Measurements from ENCODE around the gene FCAMR.
A peak's percentile ranks its signal among the peaks of the same experiment; 100 is the strongest.

The FCAMR gene

DNA sequence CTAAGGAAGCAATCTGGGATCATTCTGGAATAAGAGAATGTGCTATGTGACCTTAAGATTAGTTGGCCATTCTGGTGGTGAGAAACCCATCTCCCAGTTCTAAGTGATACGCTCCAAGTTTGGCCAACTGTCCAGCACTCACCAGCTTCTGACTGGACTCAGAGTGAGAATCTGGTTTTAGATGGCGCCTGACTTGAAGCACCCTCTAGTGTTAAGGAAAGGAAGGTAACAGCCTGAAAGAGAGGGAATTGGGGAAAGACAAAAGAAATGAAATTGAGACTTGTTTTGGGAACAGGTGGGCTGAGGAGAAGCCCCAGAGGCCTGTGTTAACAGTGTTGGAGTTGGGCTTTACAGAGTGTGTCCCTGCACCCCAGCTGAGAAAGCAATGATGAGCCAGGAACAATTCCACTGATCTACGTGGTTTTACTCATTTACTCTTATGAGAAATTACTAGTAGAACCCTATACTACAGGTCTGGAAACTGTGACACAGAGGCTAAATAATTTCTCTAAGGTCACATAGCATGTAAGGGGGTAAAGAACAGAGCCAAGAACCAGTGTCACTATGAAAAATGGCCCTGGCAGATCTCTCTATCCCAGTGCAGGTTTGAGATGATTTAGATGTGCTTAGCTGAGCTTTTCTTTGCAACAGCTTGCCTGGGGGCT lies 9.3 kb upstream of the FCAMR start:
- H3K4me2 ChIP-seq (ENCODE audit: low read length): no peak overlapping the region
- no peaks in the 10 kb centered on the region for H4K20me1 ChIP-seq (ENCODE audit: control insufficient read depth, insufficient read depth, low read depth, low read length)
- no peaks in the 10 kb centered on the region for H3K9me2 ChIP-seq (replicated peaks; ENCODE audit: control insufficient read depth, low read length)
- H3K4me3 ChIP-seq (ENCODE audit: low read length): no peak overlapping the region
- H3K9me3 ChIP-seq (ENCODE audit: control insufficient read depth, insufficient read depth, low read length): no peaks in the 10 kb centered on the region
- H3K27ac ChIP-seq (ENCODE audit: low read depth, low read length): no peak overlapping the region
- H3K79me2 ChIP-seq (ENCODE audit: control insufficient read depth, low read length): no peaks in the 10 kb centered on the region
- no peaks in the 10 kb centered on the region for H3K36me3 ChIP-seq (ENCODE audit: control insufficient read depth, low read length)
- H3K4me1 ChIP-seq (ENCODE audit: control insufficient read depth, low read length): no peaks in the 10 kb centered on the region
- peaks cover 20% of the 10 kb centered on the region for H3K27me3 ChIP-seq (ENCODE audit: control insufficient read depth, low read length)
- no peaks in the 10 kb centered on the region for H3F3A ChIP-seq (ENCODE audit: control insufficient read depth, insufficient read depth)
- TF ChIP-seq, protein P1, sequence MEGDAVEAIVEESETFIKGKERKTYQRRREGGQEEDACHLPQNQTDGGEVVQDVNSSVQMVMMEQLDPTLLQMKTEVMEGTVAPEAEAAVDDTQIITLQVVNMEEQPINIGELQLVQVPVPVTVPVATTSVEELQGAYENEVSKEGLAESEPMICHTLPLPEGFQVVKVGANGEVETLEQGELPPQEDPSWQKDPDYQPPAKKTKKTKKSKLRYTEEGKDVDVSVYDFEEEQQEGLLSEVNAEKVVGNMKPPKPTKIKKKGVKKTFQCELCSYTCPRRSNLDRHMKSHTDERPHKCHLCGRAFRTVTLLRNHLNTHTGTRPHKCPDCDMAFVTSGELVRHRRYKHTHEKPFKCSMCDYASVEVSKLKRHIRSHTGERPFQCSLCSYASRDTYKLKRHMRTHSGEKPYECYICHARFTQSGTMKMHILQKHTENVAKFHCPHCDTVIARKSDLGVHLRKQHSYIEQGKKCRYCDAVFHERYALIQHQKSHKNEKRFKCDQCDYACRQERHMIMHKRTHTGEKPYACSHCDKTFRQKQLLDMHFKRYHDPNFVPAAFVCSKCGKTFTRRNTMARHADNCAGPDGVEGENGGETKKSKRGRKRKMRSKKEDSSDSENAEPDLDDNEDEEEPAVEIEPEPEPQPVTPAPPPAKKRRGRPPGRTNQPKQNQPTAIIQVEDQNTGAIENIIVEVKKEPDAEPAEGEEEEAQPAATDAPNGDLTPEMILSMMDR (IDR thresholded peaks at IDR 0.05; ENCODE audit: low read depth, low read length, poor library complexity, severe bottlenecking): peak; percentile 53
- TF ChIP-seq EZH2phosphoT487 (IDR thresholded peaks at IDR 0.05; ENCODE audit: borderline replicate concordance, low read length): no peak

DNA sequence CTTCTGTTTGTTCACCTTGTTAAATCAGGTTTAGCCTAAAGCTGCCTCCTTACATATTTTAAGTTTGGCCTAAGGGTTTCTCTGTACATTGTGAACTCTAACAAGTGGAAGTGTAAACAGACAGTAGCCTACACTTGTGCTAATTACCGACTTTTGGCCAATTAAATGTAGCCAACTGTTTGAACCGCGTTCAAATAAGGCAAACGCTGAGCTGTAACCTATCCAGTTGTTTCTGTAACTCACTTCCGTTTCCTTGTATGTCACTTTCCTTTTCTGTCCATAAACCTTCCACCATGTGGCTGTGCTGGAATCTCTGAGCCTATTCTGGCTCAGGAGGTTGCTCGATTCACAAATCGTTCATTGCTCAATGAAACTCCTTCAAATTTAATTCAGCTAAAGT lies 8.0 kb upstream of the FCAMR start:
- Histone ChIP-seq H3K79me2 (ENCODE audit: control insufficient read depth, low read length) (no peaks in the 10 kb centered on the region), H3K4me3 (ENCODE audit: low read length) (no peak overlapping the region), H3K4me2 (ENCODE audit: low read length) (no peak overlapping the region), H3K4me1 (ENCODE audit: control insufficient read depth, low read length) (no peaks in the 10 kb centered on the region), H3K9me3 (ENCODE audit: control insufficient read depth, insufficient read depth, low read length) (no peaks in the 10 kb centered on the region), H4K20me1 (ENCODE audit: control insufficient read depth, insufficient read depth, low read depth, low read length) (no peaks in the 10 kb centered on the region), H3K9me2 (replicated peaks; ENCODE audit: control insufficient read depth, low read length) (no peaks in the 10 kb centered on the region), H3K36me3 (ENCODE audit: control insufficient read depth, low read length) (no peaks in the 10 kb centered on the region), H3F3A (ENCODE audit: control insufficient read depth, insufficient read depth) (no peaks in the 10 kb centered on the region), H3K27ac (ENCODE audit: low read depth, low read length) (no peak overlapping the region), H3K27me3 (ENCODE audit: control insufficient read depth, low read length) (peaks cover 25% of the 10 kb centered on the region)
- no peak for TF ChIP-seq EZH2phosphoT487 (IDR thresholded peaks at IDR 0.05; ENCODE audit: borderline replicate concordance, low read length)
- TF ChIP-seq, protein P1 (IDR thresholded peaks at IDR 0.05; ENCODE audit: low read depth, low read length, poor library complexity, severe bottlenecking): no peak

DNA sequence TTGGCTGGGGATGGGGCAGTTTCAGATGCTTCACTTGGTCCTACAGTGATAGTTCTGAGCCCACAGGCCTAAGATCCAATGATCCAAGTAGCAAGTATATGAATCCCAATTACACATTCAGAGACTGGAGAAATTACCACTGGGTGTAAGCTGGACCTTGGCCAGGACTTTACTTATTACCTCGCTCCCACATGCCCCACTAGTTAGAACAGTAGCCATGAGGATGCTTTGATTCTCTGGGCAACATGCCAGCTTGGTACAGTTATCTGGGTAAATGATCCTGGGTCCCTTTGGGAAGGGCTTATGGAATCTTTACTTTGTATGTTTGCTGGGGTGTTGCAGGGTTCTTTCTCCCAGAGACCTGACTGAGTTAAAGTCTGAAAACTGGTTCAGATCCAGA lies 5.0 kb upstream of the FCAMR start:
- TF ChIP-seq, protein P1 (IDR thresholded peaks at IDR 0.05; ENCODE audit: low read depth, low read length, poor library complexity, severe bottlenecking): no peak
- no peak for TF ChIP-seq EZH2phosphoT487 (IDR thresholded peaks at IDR 0.05; ENCODE audit: borderline replicate concordance, low read length)
- no peaks in the 10 kb centered on the region for H3K4me1 ChIP-seq (ENCODE audit: control insufficient read depth, low read length)
- H3K9me3 ChIP-seq (ENCODE audit: control insufficient read depth, insufficient read depth, low read length): no peaks in the 10 kb centered on the region
- H3K4me2 ChIP-seq (ENCODE audit: low read length): no peak overlapping the region
- H3F3A ChIP-seq (ENCODE audit: control insufficient read depth, insufficient read depth): no peaks in the 10 kb centered on the region
- no peaks in the 10 kb centered on the region for H3K79me2 ChIP-seq (ENCODE audit: control insufficient read depth, low read length)
- H3K9me2 ChIP-seq (replicated peaks; ENCODE audit: control insufficient read depth, low read length): no peaks in the 10 kb centered on the region
- H3K36me3 ChIP-seq (ENCODE audit: control insufficient read depth, low read length): no peaks in the 10 kb centered on the region
- H3K4me3 ChIP-seq (ENCODE audit: low read length): no peak overlapping the region
- H3K27ac ChIP-seq (ENCODE audit: low read depth, low read length): no peak overlapping the region
- peaks cover 41% of the 10 kb centered on the region for H3K27me3 ChIP-seq (ENCODE audit: control insufficient read depth, low read length)
- H4K20me1 ChIP-seq (ENCODE audit: control insufficient read depth, insufficient read depth, low read depth, low read length): no peaks in the 10 kb centered on the region
